Liver (tissue), 9 donors: ENCODE data around the gene NDUFA13. TPM values are rescaled to one million over a fixed set of nuclear protein-coding genes. Genes with fewer than 3 reads are reported as not detected.
A peak's percentile ranks its signal among the peaks of the same experiment; 100 is the strongest.
"Not testable (repeated sequence)": the region's sequence is repeated elsewhere in the genome, so short reads cannot be mapped to it uniquely, and the experiment has no call there.

ENCODE experiments used
- DNase-seq: peaks from one replicate; pipeline ENCODE4 v3.0.0-alpha.2; 2017; ENCODE audit warnings: low spot score
- H3K27ac ChIP-seq, 2 donors: one replicate each; pipeline ENCODE4 v1.7.0; 2013; ENCODE audit warnings: inconsistent platforms in 2 of 2, low read length in 2 of 2, control low read depth in 1 of 2, low read depth in 1 of 2, mild to moderate bottlenecking in 1 of 2
- H3K27me3 ChIP-seq, 4 donors: one replicate each; pipeline versions ENCODE4 v1.6.1 to v1.7.0; 2013; ENCODE audit warnings: low read length in 3 of 4, inconsistent platforms in 1 of 4, mild to moderate bottlenecking in 1 of 4, moderate library complexity in 1 of 4; ENCODE audit not compliant: control insufficient read depth in 4 of 4, insufficient read depth in 4 of 4
- H3K36me3 ChIP-seq, 4 donors: one replicate each; pipeline versions ENCODE4 v1.6.1 to v1.7.0; 2013; ENCODE audit warnings: low read length in 3 of 4, mild to moderate bottlenecking in 3 of 4, low read depth in 1 of 4, moderate library complexity in 1 of 4; ENCODE audit not compliant: control insufficient read depth in 4 of 4, insufficient read depth in 3 of 4
- H3K4me1 ChIP-seq, 4 donors: one replicate each; pipeline versions ENCODE4 v1.6.1 to v1.7.0; 2013; ENCODE audit warnings: low read length in 3 of 4, mild to moderate bottlenecking in 3 of 4, moderate library complexity in 1 of 4; ENCODE audit not compliant: control insufficient read depth in 4 of 4, insufficient read depth in 4 of 4
- H3K4me3 ChIP-seq, 3 donors: one replicate each; pipeline versions ENCODE4 v1.6.1 to v1.7.0; 2013; ENCODE audit warnings: low read length in 3 of 3, control low read depth in 1 of 3, low read depth in 1 of 3, mild to moderate bottlenecking in 1 of 3
- H3K9ac ChIP-seq, 2 donors: one replicate each; pipeline ENCODE4 v1.7.0; 2013; ENCODE audit warnings: low read length in 2 of 2, mild to moderate bottlenecking in 2 of 2, moderate library complexity in 2 of 2, control low read depth in 1 of 2, low read depth in 1 of 2
- H3K9me3 ChIP-seq, 4 donors: one replicate each; pipeline versions ENCODE4 v1.6.1 to v1.7.0; 2013; ENCODE audit warnings: low read length in 3 of 4; ENCODE audit not compliant: control insufficient read depth in 4 of 4
- ATF3 ChIP-seq: IDR thresholded peaks from 2 replicates; pipeline ENCODE4 v1.6.1; 2016; ENCODE audit warnings: antibody characterized with exemption
- CTCF ChIP-seq: fragments of 150-350 bp; IDR thresholded peaks from 2 replicates; pipeline ENCODE4 v1.5.1; 2017; ENCODE audit warnings: improper control_type of control experiment, low read depth, low read length; ENCODE audit not compliant: missing input control
- EGR1 ChIP-seq, 2 donors: IDR thresholded peaks; 2 replicates each; pipeline ENCODE4 v1.6.1; 2016 to 2018; ENCODE audit warnings: antibody characterized with exemption in 2 of 2, low read depth in 2 of 2
- FOXA1 ChIP-seq: IDR thresholded peaks from 2 replicates; pipeline ENCODE4 v1.6.1; 2016; ENCODE audit warnings: antibody characterized with exemption
- FOXA2 ChIP-seq: IDR thresholded peaks from 2 replicates; pipeline ENCODE4 v1.6.1; 2016; ENCODE audit warnings: antibody characterized with exemption
- GABPA ChIP-seq, 2 donors: IDR thresholded peaks in 1 of 2; conservative IDR thresholded peaks in 1 of 2; 2 replicates each; pipeline ENCODE4 v1.6.1; 2016; ENCODE audit warnings: antibody characterized with exemption in 2 of 2, mild to moderate bottlenecking in 1 of 2, moderate library complexity in 1 of 2
- HNF4A ChIP-seq, 2 donors: conservative IDR thresholded peaks; 2 replicates each; pipeline ENCODE4 v1.6.1; 2016; ENCODE audit warnings: antibody characterized with exemption in 2 of 2, mild to moderate bottlenecking in 2 of 2
- HNF4G ChIP-seq: IDR thresholded peaks from 2 replicates; pipeline ENCODE4 v1.6.1; 2016; ENCODE audit warnings: antibody characterized with exemption
- JUND ChIP-seq, 2 donors: IDR thresholded peaks; 2 replicates each; pipeline ENCODE4 v1.6.1; 2016; ENCODE audit warnings: antibody characterized with exemption in 2 of 2
- MAX ChIP-seq: IDR thresholded peaks from 2 replicates; pipeline ENCODE4 v1.6.1; 2016; ENCODE audit warnings: antibody characterized with exemption
- NR2F2 ChIP-seq: IDR thresholded peaks from 2 replicates; pipeline ENCODE4 v1.6.1; 2016; ENCODE audit warnings: antibody characterized with exemption
- RAD21 ChIP-seq, 2 donors: IDR thresholded peaks; 2 replicates each; pipeline ENCODE4 v1.6.1; 2016; ENCODE audit warnings: antibody characterized with exemption in 2 of 2, mild to moderate bottlenecking in 2 of 2
- REST ChIP-seq: IDR thresholded peaks from 2 replicates; pipeline ENCODE4 v1.6.1; 2016; ENCODE audit warnings: antibody characterized with exemption, mild to moderate bottlenecking
- RXRA ChIP-seq, 2 donors: IDR thresholded peaks; 2 replicates each; pipeline ENCODE4 v1.6.1; 2017 to 2018; ENCODE audit warnings: antibody characterized with exemption in 2 of 2, mild to moderate bottlenecking in 1 of 2
- SP1 ChIP-seq: IDR thresholded peaks from 2 replicates; pipeline ENCODE4 v1.6.1; 2018; ENCODE audit warnings: antibody characterized with exemption, mild to moderate bottlenecking
- TAF1 ChIP-seq: conservative IDR thresholded peaks from 2 replicates; pipeline ENCODE4 v1.6.1; 2016; ENCODE audit warnings: antibody characterized with exemption, mild to moderate bottlenecking
- YY1 ChIP-seq: IDR thresholded peaks from 2 replicates; pipeline ENCODE4 v1.6.1; 2016; ENCODE audit warnings: antibody characterized with exemption, mild to moderate bottlenecking
- ZBTB33 ChIP-seq: IDR thresholded peaks from 2 replicates; pipeline ENCODE4 v1.6.1; 2016; ENCODE audit warnings: antibody characterized with exemption
- WGBS: extraction: QIAGEN DNeasy Blood & Tissue Kit; methylation state at CpG from one replicate; pipeline ENCODE4 v1.1.7; 2013; 5-methylcytosine and 5-hydroxymethylcytosine counted together
- polyA plus RNA-seq, 2 donors: library from polyadenylated mRNA; stranded (reverse) in 1 of 2; unstranded in 1 of 2; fragments of 200-250 nt in 1 of 2; fragments of >200 nt in 1 of 2; fragmentation: Nextera tagmentation in 1 of 2; extraction: Ambion mirVana in 1 of 2; gene quantifications; one replicate each; pipeline versions ENCODE4 v1.2.1 to v1.2.3, GENCODE V29; 2013 to 2015
- total RNA-seq, 2 donors: library from RNA; depleted of rRNA; stranded (reverse); fragments of >200 nt; gene quantifications; one replicate each; pipeline ENCODE4 v1.2.3, GENCODE V29; 2014
- donor health status: healthy.
- donor health status: healthy.
- donor health status: healthy.
- donor health status: healthy.
- donor health status: healthy.

The NDUFA13 gene
- total and polyA plus RNA-seq, 4 donors, result 45.3 to 239 (median 130) TPM

- Histone ChIP-seq H3K9ac (no peak overlapping the region), H3K4me3 (no peak overlapping the region), H3K9me3 (peaks cover 5 to 14% (median 8%) of the 10 kb centered on the region in 4 donors), H3K27me3 (no peaks in the 10 kb centered on the region), H3K36me3 (peaks cover 0 to 28% (median 8%) of the 10 kb centered on the region in 4 donors), H3K27ac (no peak overlapping the region), H3K4me1 (peaks cover 0 to 7% (median 4%) of the 10 kb centered on the region in 4 donors)
- 59% methylated on average over 6 of the region's 6 CpGs for WGBS
- TF ChIP-seq MAX, result no peak
- TF ChIP-seq HNF4A (conservative IDR thresholded peaks at IDR 0.05), result peak; percentile 66 to 72
- no peak for DNase-seq
These were observed 44.3 kb upstream of the NDUFA13 start for GRCh38 chr19:19471682-19472081.

GRCh38 chr19:19472106-19472505 is 43.9 kb upstream of the NDUFA13 start:
- not testable (repeated sequence) for DNase-seq, H3K4me3 ChIP-seq, H3K4me1 ChIP-seq, H3K9ac ChIP-seq, H3K27me3 ChIP-seq, H3K27ac ChIP-seq
- WGBS, result 68% methylated on average over 5 of the region's 5 CpGs
- peaks cover 5 to 14% (median 8%) of the 10 kb centered on the region in 4 donors for H3K9me3 ChIP-seq
- H3K36me3 ChIP-seq, result peaks cover 0 to 25% (median 7%) of the 10 kb centered on the region in 4 donors

- H3K4me1 ChIP-seq, result peaks cover 4 to 14% (median 11%) of the 10 kb centered on the region in 4 donors
- H3K9me3 ChIP-seq, result no peaks in the 10 kb centered on the region
- H3K4me3 ChIP-seq, result no peak overlapping the region
- TF ChIP-seq FOXA2 (no peak), RAD21 (IDR thresholded peaks at IDR 0.05) (no peak), YY1 (no peak), NR2F2 (no peak), JUND (IDR thresholded peaks at IDR 0.05) (no peak), HNF4G (no peak), GABPA (IDR thresholded peaks at IDR 0.05 in 1 of 2, conservative IDR thresholded peaks at IDR 0.05 in 1 of 2) (no peak), HNF4A (conservative IDR thresholded peaks at IDR 0.05) (no peak), TAF1 (no peak), MAX (no peak), EGR1 (IDR thresholded peaks at IDR 0.05; ENCODE audit: low read depth in 2 of 2) (no peak), ZBTB33 (no peak), FOXA1 (no peak), ATF3 (no peak), RXRA (IDR thresholded peaks at IDR 0.05) (no peak), SP1 (no peak), CTCF (no peak), REST (no peak)
- H3K9ac ChIP-seq, result no peak overlapping the region
- WGBS, result 89% methylated on average over 21 of the region's 21 CpGs
- no peak for DNase-seq
- peaks cover 0 to 12% (median 0%) of the 10 kb centered on the region in 4 donors for H3K36me3 ChIP-seq
- no peak overlapping the region for H3K27ac ChIP-seq
- no peaks in the 10 kb centered on the region for H3K27me3 ChIP-seq
These were observed 40.8 kb upstream of the NDUFA13 start for GRCh38 chr19:19475015-19475765.
